OCI-LY3 (cell line): ENCODE measurements around the gene ST3GAL3.

Source experiments
- H2AFZ ChIP-seq: fragments of 200-600, 300-600 bp; shearing (Covaris generic); 2 replicates; pipeline ENCODE4 v1.6.0; 2014; ENCODE audit warnings: antibody characterized with exemption, low read depth, low read length
- H3K27ac ChIP-seq: fragments of 200-600, 300-600 bp; sonication (generic); 2 replicates; pipeline ENCODE4 v1.5.1; 2014; ENCODE audit warnings: mild to moderate bottlenecking, low read length, moderate library complexity, mixed read lengths
- H3K27me3 ChIP-seq: fragments of 200-600, 300-600 bp; sonication (generic); 2 replicates; pipeline ENCODE4 v1.6.1; 2014; ENCODE audit warnings: low read depth, low read length, mixed read lengths
- H3K36me3 ChIP-seq: fragments of 200-600, 300-600 bp; sonication (generic); replicated peaks from 2 replicates; pipeline ENCODE3; 2014; ENCODE audit warnings: low read depth, low read length, mixed read lengths
- H3K4me1 ChIP-seq: fragments of 300-600, 200-600 bp; sonication (generic); 2 replicates; pipeline ENCODE4 v1.6.1; 2014; ENCODE audit warnings: low read length, mixed read lengths
- H3K4me2 ChIP-seq: fragments of 200-600, 300-600 bp; sonication (generic); 2 replicates; pipeline ENCODE4 v1.6.1; 2014; ENCODE audit warnings: low read length, mixed read lengths
- H3K4me3 ChIP-seq: fragments of 300-600, 200-600 bp; sonication (generic); 2 replicates; pipeline ENCODE4 v1.5.1; 2014; ENCODE audit warnings: antibody characterized with exemption, mild to moderate bottlenecking, low read length, moderate library complexity
- H3K79me2 ChIP-seq: fragments of 300-600, 200-600 bp; shearing (Covaris generic); 2 replicates; pipeline ENCODE4 v1.6.1; 2014; ENCODE audit warnings: mild to moderate bottlenecking, low read length, mixed read lengths
- H3K9ac ChIP-seq: fragments of 300-600, 200-600 bp; shearing (Covaris generic); 2 replicates; pipeline ENCODE4 v1.6.0; 2014; ENCODE audit warnings: mild to moderate bottlenecking, low read length, moderate library complexity
- H3K9me3 ChIP-seq: fragments of 200-600, 300-600 bp; shearing (Covaris generic); 2 replicates; pipeline ENCODE4 v1.6.1; 2014; ENCODE audit warnings: low read length, mixed read lengths; ENCODE audit not compliant: insufficient read depth
- H4K20me1 ChIP-seq: fragments of 200-600, 300-600 bp; sonication (generic); 2 replicates; pipeline ENCODE4 v1.6.1; 2016; ENCODE audit warnings: low read length, mixed read lengths; ENCODE audit not compliant: insufficient read depth
- EZH2phosphoT487 ChIP-seq: fragments of 200-600 bp; shearing (Covaris generic); IDR thresholded peaks from 2 replicates; pipeline ENCODE4 v1.6.1; 2018; ENCODE audit warnings: antibody characterized with exemption, mixed run types, low read depth
- TF ChIP-seq, protein P1 (sequence below): fragments of 200-600, 300-600 bp; sonication (generic); IDR thresholded peaks from 2 replicates; pipeline ENCODE4 v1.5.1; 2014; ENCODE audit warnings: antibody characterized with exemption, low read length, low read depth

ST3GAL3 gene

DNA sequence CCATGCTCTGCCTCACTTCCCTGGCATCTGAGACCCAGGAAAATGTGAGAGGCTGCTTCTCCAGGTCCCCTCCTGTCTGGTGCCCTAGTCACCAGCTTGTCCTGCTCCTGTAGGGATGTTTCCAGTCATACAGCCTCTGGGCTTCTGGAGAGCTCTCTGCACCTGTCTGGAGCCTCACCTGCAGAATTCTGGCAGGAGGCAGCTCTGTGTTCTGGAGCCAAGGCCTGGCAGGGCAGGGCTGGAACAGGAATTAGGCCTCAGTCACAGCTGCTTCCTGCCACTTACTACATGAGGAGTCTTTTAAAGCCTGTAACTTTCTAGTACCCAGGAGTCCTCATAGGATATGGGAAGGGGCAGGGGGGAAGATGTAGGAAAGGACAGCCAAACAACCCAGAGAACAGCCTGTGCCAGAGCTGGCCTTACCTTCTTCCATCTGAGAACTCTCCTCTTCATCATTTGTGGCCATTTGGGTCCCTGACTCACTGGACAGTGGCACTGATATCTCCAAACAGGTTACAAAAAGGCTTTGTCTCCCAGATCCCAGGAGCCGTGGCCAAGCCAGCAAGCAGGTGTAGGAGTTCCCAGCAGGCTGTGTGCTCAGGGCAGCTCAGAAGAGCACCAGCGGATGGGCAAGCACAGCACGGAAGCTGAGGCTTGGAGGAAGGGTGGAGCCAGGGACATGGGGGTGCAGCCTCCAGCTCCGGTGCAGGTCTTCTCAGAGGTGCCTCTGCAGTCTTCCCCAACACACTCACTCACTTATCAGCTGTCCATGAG, 194.9 kb downstream of the ST3GAL3 start:
- Histone ChIP-seq H3K27me3 (no peaks in the 10 kb centered on the region), H3K79me2 (no peaks in the 10 kb centered on the region), H3K4me2 (no peak overlapping the region), H3K4me1 (no peaks in the 10 kb centered on the region), H3K9me3 (no peaks in the 10 kb centered on the region), H4K20me1 (no peaks in the 10 kb centered on the region), H2AFZ (no peak overlapping the region), H3K9ac (no peak overlapping the region), H3K27ac (no peak overlapping the region), H3K36me3 (no peaks in the 10 kb centered on the region), H3K4me3 (no peak overlapping the region)
- TF ChIP-seq, protein P1, sequence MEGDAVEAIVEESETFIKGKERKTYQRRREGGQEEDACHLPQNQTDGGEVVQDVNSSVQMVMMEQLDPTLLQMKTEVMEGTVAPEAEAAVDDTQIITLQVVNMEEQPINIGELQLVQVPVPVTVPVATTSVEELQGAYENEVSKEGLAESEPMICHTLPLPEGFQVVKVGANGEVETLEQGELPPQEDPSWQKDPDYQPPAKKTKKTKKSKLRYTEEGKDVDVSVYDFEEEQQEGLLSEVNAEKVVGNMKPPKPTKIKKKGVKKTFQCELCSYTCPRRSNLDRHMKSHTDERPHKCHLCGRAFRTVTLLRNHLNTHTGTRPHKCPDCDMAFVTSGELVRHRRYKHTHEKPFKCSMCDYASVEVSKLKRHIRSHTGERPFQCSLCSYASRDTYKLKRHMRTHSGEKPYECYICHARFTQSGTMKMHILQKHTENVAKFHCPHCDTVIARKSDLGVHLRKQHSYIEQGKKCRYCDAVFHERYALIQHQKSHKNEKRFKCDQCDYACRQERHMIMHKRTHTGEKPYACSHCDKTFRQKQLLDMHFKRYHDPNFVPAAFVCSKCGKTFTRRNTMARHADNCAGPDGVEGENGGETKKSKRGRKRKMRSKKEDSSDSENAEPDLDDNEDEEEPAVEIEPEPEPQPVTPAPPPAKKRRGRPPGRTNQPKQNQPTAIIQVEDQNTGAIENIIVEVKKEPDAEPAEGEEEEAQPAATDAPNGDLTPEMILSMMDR = no peak
- TF ChIP-seq EZH2phosphoT487 = no peak

DNA sequence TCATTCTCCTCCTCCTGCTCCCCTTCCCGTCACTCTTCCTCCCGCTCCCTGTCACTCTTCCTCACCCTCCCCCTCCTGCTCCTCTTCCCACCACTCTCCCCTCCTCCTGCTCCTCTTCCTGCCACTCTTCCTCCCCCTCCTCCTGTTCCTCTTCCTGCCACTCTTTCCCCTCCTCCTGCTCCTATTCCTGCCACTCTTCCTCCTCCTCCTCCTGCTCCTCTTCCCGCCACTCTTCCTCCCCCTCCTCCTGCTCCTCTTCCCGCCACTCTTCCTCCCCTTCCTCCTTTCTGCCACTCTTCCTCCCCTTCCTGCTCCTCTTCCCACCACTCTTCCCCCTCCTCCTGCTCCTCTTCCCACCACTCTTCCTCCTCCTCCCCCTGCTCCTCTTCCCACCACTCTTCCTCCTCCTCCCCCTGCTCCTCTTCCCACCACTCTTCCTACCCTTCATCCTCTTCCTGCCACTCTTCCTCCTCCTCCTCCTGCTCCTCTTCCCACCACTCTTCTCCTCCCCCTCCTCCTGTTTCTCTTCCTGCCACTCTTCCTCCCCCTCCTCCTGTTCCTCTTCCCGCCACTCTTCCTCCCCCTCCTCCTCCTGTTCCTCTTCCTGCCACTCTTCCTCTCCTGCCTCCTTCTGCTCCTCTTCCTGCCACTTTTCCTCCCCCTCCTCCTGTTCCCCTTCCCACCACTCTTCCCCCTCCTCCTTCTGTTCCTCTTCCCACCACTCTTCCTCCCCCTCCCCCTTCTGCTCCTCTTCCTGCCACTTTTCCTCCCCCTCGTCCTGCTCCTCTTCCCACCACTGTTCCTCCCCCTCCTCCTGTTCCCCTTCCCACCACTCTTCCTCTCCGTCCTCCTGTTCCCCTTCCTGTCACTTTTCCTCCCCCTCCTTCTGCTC, 197.6 kb downstream of the ST3GAL3 start:
- no peaks in the 10 kb centered on the region for H3K27me3 ChIP-seq
- H3K4me3 ChIP-seq = no peak overlapping the region
- TF ChIP-seq, protein P1 = no peak
- TF ChIP-seq EZH2phosphoT487 = no peak
- no peaks in the 10 kb centered on the region for H3K36me3 ChIP-seq
- H3K4me1 ChIP-seq = no peaks in the 10 kb centered on the region
- H3K4me2 ChIP-seq = no peak overlapping the region
- no peaks in the 10 kb centered on the region for H3K79me2 ChIP-seq
- no peak overlapping the region for H2AFZ ChIP-seq
- H3K27ac ChIP-seq = no peak overlapping the region
- no peak overlapping the region for H3K9ac ChIP-seq
- H3K9me3 ChIP-seq = no peaks in the 10 kb centered on the region
- H4K20me1 ChIP-seq = no peaks in the 10 kb centered on the region

DNA sequence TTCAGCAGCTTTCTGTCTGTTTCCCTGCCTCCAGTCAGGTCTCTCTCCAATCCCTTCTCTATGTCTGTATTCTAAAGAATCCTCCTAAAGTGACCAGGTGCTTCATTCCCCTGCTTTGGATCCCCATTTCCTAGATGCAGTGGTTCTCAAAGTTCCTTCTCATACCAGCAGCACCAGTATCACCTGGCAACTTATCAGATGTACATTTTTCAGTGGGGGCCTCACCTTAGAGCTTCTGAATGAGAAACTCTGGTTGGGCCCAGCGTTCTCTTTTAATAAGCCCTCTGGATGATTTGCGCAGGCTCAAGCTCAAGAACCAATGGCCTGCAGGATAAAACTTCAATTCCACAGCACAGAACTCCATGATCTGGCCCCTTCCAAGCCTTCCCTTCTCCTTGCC, 200.9 kb downstream of the ST3GAL3 start:
- H4K20me1 ChIP-seq = no peaks in the 10 kb centered on the region
- H3K27me3 ChIP-seq = no peaks in the 10 kb centered on the region
- H3K4me3 ChIP-seq = no peak overlapping the region
- H3K79me2 ChIP-seq = no peaks in the 10 kb centered on the region
- H3K4me1 ChIP-seq = no peaks in the 10 kb centered on the region
- H2AFZ ChIP-seq = no peak overlapping the region
- TF ChIP-seq EZH2phosphoT487 = no peak
- TF ChIP-seq, protein P1 = no peak
- no peak overlapping the region for H3K4me2 ChIP-seq
- H3K9me3 ChIP-seq = no peaks in the 10 kb centered on the region
- H3K27ac ChIP-seq = no peak overlapping the region
- H3K36me3 ChIP-seq = no peaks in the 10 kb centered on the region
- no peak overlapping the region for H3K9ac ChIP-seq

DNA sequence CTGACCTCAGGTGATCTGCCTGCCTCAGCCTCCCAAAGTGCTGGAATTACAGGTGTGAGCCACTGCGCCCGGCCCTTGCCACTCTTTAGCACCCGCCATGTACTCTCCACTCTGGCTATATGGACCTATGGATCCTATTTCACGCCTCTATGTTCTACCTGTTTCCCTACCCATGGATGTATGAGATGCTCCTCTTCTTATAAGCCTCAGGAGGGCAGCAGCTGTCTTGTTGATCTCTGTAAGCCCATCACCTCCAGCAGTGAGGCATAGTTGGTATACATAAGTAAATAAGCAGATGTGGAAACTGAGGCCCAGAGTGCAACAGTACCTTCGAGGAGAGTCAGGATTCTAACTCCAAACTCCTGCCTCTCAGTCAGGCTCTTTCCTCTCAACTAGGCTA, 201.5 kb downstream of the ST3GAL3 start:
- Histone ChIP-seq H3K27ac (no peak overlapping the region), H3K4me1 (no peaks in the 10 kb centered on the region), H3K36me3 (no peaks in the 10 kb centered on the region), H3K79me2 (no peaks in the 10 kb centered on the region), H3K9ac (no peak overlapping the region), H3K9me3 (no peaks in the 10 kb centered on the region), H4K20me1 (no peaks in the 10 kb centered on the region), H3K27me3 (no peaks in the 10 kb centered on the region), H3K4me3 (no peak overlapping the region), H3K4me2 (no peak overlapping the region), H2AFZ (no peak overlapping the region)
- TF ChIP-seq EZH2phosphoT487 = no peak
- TF ChIP-seq, protein P1 = no peak
